ENCODE measurements around the gene GMDS.

DNA sequence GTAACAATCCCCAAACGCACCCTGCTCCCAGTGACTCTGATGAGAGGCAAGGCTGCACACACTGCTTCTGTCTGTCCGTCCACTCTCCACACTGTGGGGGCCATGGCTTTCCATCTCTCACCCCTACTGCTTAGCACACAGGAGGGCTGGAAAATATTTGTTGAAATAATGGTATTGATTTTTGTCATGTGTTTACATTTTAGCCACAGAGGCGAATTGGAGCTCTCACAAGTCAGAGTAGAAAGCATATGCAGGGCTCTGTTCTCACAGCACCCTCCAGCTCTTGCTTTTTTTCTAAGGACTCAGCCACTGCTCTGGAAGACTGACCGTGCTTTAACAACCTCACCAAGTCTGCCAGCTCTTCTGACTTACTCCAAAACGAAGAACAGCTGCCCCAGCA, 273.8 kb downstream of the GMDS start:
- TF ChIP-seq POLR2A (IDR thresholded peaks at IDR 0.05; ENCODE audit: low read depth, low read length) (no peak), POLR2AphosphoS5 (IDR thresholded peaks at IDR 0.05; ENCODE audit: low read depth, low read length) (no peak), TAF1 (IDR thresholded peaks at IDR 0.05; ENCODE audit: borderline replicate concordance, low read depth, low read length) (no peak)

All from GM12892 (cell line).